ENCODE data around the gene PRKCE. TPM values are rescaled to one million over a fixed set of nuclear protein-coding genes. Genes with fewer than 3 reads are reported as not detected.

Gene PRKCE
- total and polyA plus RNA-seq, 7 experiments from 2014 or later: 1.4 to 37.9 (median 19.5) TPM

- DNase-seq: no peak
- ChIA-PET POLR2A (no interaction called here), CTCF (no interaction called here)
- intact Hi-C loops (cut with micrococcal nuclease): no loop called here
- no peaks in the 10 kb centered on the region for H3K27me3 Mint-ChIP-seq
- no peaks in the 10 kb centered on the region for H3K27me3 ChIP-seq (ENCODE audit: control insufficient read depth in 2 of 2, insufficient read depth in 2 of 2, low read length in 2 of 2)
- no peaks in the 10 kb centered on the region for H3K9me3 Mint-ChIP-seq
- no peaks in the 10 kb centered on the region for H3K36me3 ChIP-seq (ENCODE audit: control insufficient read depth in 2 of 3, insufficient read depth in 3 of 3, low read length in 3 of 3)
- no peak overlapping the region for H3K4me3 ChIP-seq (ENCODE audit: low read length)
- peaks cover 0 to 31% of the 10 kb centered on the region in 2 donors for H3K4me1 ChIP-seq (ENCODE audit: control insufficient read depth in 2 of 2, insufficient read depth in 2 of 2, low read length in 2 of 2)
- H3K36me3 Mint-ChIP-seq: no peaks in the 10 kb centered on the region
- no peaks in the 10 kb centered on the region for H3K9me3 ChIP-seq (ENCODE audit: control insufficient read depth in 2 of 3, low read length in 3 of 3)
- ATAC-seq: no peak
- H3K4me3 Mint-ChIP-seq: no peak overlapping the region
- peak overlapping the region in 1 of 9 donors; percentile 71 for H3K27ac Mint-ChIP-seq
- no peak overlapping the region for H3K27ac ChIP-seq (ENCODE audit: low read depth, low read length)
- peaks cover 29 to 39% (median 38%) of the 10 kb centered on the region in 7 donors for H3K4me1 Mint-ChIP-seq
Observed at GRCh38 chr2:45894211-45894610, 242.7 kb downstream of the PRKCE start.

GRCh38 chr2:45895241-45895861, 243.9 kb downstream of the PRKCE start:
- H3K9me3 Mint-ChIP-seq: no peaks in the 10 kb centered on the region
- H3K4me1 Mint-ChIP-seq: peaks cover 23 to 29% (median 27%) of the 10 kb centered on the region in 7 donors
- H3K4me1 ChIP-seq (ENCODE audit: control insufficient read depth in 2 of 2, insufficient read depth in 2 of 2, low read length in 2 of 2): peaks cover 0 to 22% of the 10 kb centered on the region in 2 donors
- intact Hi-C loops (cut with micrococcal nuclease): no loop called here
- H3K27me3 Mint-ChIP-seq: no peaks in the 10 kb centered on the region
- ChIA-PET CTCF (no interaction called here), POLR2A (no interaction called here)
- no peak overlapping the region for H3K4me3 ChIP-seq (ENCODE audit: low read length)
- H3K27ac Mint-ChIP-seq: peak overlapping the region in 2 of 9 donors; percentile 25 to 38
- no peak overlapping the region for H3K27ac ChIP-seq (ENCODE audit: low read depth, low read length)
- H3K4me3 Mint-ChIP-seq: no peak overlapping the region
- no peaks in the 10 kb centered on the region for H3K27me3 ChIP-seq (ENCODE audit: control insufficient read depth in 2 of 2, insufficient read depth in 2 of 2, low read length in 2 of 2)
- H3K9me3 ChIP-seq (ENCODE audit: control insufficient read depth in 2 of 3, low read length in 3 of 3): no peaks in the 10 kb centered on the region
- no peak for ATAC-seq
- no peak for DNase-seq
- no peaks in the 10 kb centered on the region for H3K36me3 ChIP-seq (ENCODE audit: control insufficient read depth in 2 of 3, insufficient read depth in 3 of 3, low read length in 3 of 3)
- no peaks in the 10 kb centered on the region for H3K36me3 Mint-ChIP-seq

GRCh38 chr2:45896311-45896710, 244.8 kb downstream of the PRKCE start:
- Histone ChIP-seq H3K9me3 (ENCODE audit: control insufficient read depth in 2 of 3, low read length in 3 of 3) (no peaks in the 10 kb centered on the region), H3K36me3 (ENCODE audit: control insufficient read depth in 2 of 3, insufficient read depth in 3 of 3, low read length in 3 of 3) (no peaks in the 10 kb centered on the region), H3K4me3 (ENCODE audit: low read length) (no peak overlapping the region), H3K4me1 (ENCODE audit: control insufficient read depth in 2 of 2, insufficient read depth in 2 of 2, low read length in 2 of 2) (peaks cover 0 to 12% of the 10 kb centered on the region in 2 donors), H3K27me3 (ENCODE audit: control insufficient read depth in 2 of 2, insufficient read depth in 2 of 2, low read length in 2 of 2) (no peaks in the 10 kb centered on the region), H3K27ac (ENCODE audit: low read depth, low read length) (no peak overlapping the region)
- DNase-seq (no peak), ATAC-seq (no peak)
- Mint-ChIP-seq H3K4me1 (peaks cover 17 to 22% (median 18%) of the 10 kb centered on the region in 7 donors), H3K27ac (no peak overlapping the region), H3K27me3 (no peaks in the 10 kb centered on the region), H3K36me3 (peaks cover 0 to 6% (median 0%) of the 10 kb centered on the region in 5 donors), H3K9me3 (no peaks in the 10 kb centered on the region), H3K4me3 (no peak overlapping the region)
- intact Hi-C loops (cut with micrococcal nuclease): no loop called here
- ChIA-PET CTCF (no interaction called here), POLR2A (no interaction called here)

DNA sequence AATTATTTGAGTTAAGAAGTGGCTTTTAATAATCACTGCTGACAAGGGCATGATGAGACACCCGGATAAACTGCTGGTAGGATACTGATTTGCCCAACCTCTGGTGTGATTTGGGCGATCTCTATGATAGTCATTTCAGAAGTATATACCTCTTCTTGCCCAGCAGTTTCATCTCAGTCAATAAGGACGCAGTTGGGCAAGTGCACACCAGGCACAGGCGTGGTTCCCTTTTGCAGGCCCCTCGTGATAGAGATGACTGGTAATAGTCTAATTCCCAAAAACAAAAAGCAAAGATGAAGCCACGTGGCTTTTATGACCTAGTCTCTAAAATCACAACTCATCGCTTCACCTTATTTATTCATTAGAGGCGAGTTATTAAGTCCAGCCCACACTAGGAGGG, 246.4 kb downstream of the PRKCE start:
- Mint-ChIP-seq H3K4me3 (no peak overlapping the region), H3K9me3 (no peaks in the 10 kb centered on the region), H3K27ac (no peak overlapping the region), H3K36me3 (peaks cover 0 to 6% (median 0%) of the 10 kb centered on the region in 5 donors), H3K4me1 (peaks cover 2 to 8% (median 3%) of the 10 kb centered on the region in 7 donors), H3K27me3 (no peaks in the 10 kb centered on the region)
- Histone ChIP-seq H3K36me3 (ENCODE audit: control insufficient read depth in 2 of 3, insufficient read depth in 3 of 3, low read length in 3 of 3) (no peaks in the 10 kb centered on the region), H3K4me3 (ENCODE audit: low read length) (no peak overlapping the region), H3K27me3 (ENCODE audit: control insufficient read depth in 2 of 2, insufficient read depth in 2 of 2, low read length in 2 of 2) (no peaks in the 10 kb centered on the region), H3K4me1 (ENCODE audit: control insufficient read depth in 2 of 2, insufficient read depth in 2 of 2, low read length in 2 of 2) (no peaks in the 10 kb centered on the region), H3K27ac (ENCODE audit: low read depth, low read length) (no peak overlapping the region), H3K9me3 (ENCODE audit: control insufficient read depth in 2 of 3, low read length in 3 of 3) (no peaks in the 10 kb centered on the region)
- CTCF ChIA-PET: no interaction called here
- DNase-seq (no peak), ATAC-seq (peak; percentile 69)
- POLR2A ChIA-PET: no interaction called here
- intact Hi-C loops (cut with micrococcal nuclease): no loop called here

GRCh38 chr2:45898819-45899218, 247.3 kb downstream of the PRKCE start:
- ATAC-seq (no peak), DNase-seq (no peak)
- Histone ChIP-seq H3K27ac (ENCODE audit: low read depth, low read length) (no peak overlapping the region), H3K36me3 (ENCODE audit: control insufficient read depth in 2 of 3, insufficient read depth in 3 of 3, low read length in 3 of 3) (no peaks in the 10 kb centered on the region), H3K4me1 (ENCODE audit: control insufficient read depth in 2 of 2, insufficient read depth in 2 of 2, low read length in 2 of 2) (no peaks in the 10 kb centered on the region), H3K27me3 (ENCODE audit: control insufficient read depth in 2 of 2, insufficient read depth in 2 of 2, low read length in 2 of 2) (no peaks in the 10 kb centered on the region), H3K9me3 (ENCODE audit: control insufficient read depth in 2 of 3, low read length in 3 of 3) (no peaks in the 10 kb centered on the region), H3K4me3 (ENCODE audit: low read length) (no peak overlapping the region)
- intact Hi-C loops (cut with micrococcal nuclease): no loop called here
- Mint-ChIP-seq H3K9me3 (no peaks in the 10 kb centered on the region), H3K4me1 (peaks cover 0 to 7% (median 0%) of the 10 kb centered on the region in 7 donors), H3K27ac (no peak overlapping the region), H3K36me3 (peaks cover 0 to 6% (median 0%) of the 10 kb centered on the region in 5 donors), H3K4me3 (no peak overlapping the region), H3K27me3 (no peaks in the 10 kb centered on the region)
- ChIA-PET CTCF (no interaction called here), POLR2A (no interaction called here)

GRCh38 chr2:45899926-45900325, 248.5 kb downstream of the PRKCE start:
- intact Hi-C loops (cut with micrococcal nuclease): no loop called here
- Histone ChIP-seq H3K27me3 (ENCODE audit: control insufficient read depth in 2 of 2, insufficient read depth in 2 of 2, low read length in 2 of 2) (no peaks in the 10 kb centered on the region), H3K36me3 (ENCODE audit: control insufficient read depth in 2 of 3, insufficient read depth in 3 of 3, low read length in 3 of 3) (no peaks in the 10 kb centered on the region), H3K9me3 (ENCODE audit: control insufficient read depth in 2 of 3, low read length in 3 of 3) (no peaks in the 10 kb centered on the region), H3K4me1 (ENCODE audit: control insufficient read depth in 2 of 2, insufficient read depth in 2 of 2, low read length in 2 of 2) (no peaks in the 10 kb centered on the region), H3K4me3 (ENCODE audit: low read length) (no peak overlapping the region), H3K27ac (ENCODE audit: low read depth, low read length) (no peak overlapping the region)
- no peaks in the 10 kb centered on the region for H3K9me3 Mint-ChIP-seq
- H3K4me1 Mint-ChIP-seq: peaks cover 0 to 10% (median 0%) of the 10 kb centered on the region in 7 donors
- H3K27me3 Mint-ChIP-seq: no peaks in the 10 kb centered on the region
- no peak overlapping the region for H3K4me3 Mint-ChIP-seq
- POLR2A ChIA-PET: no interaction called here
- no peak for DNase-seq
- peaks cover 0 to 6% (median 0%) of the 10 kb centered on the region in 5 donors for H3K36me3 Mint-ChIP-seq
- H3K27ac Mint-ChIP-seq: no peak overlapping the region
- ATAC-seq: no peak
- CTCF ChIA-PET: no interaction called here

- Histone ChIP-seq H3K9me3 (ENCODE audit: control insufficient read depth in 2 of 3, low read length in 3 of 3) (no peaks in the 10 kb centered on the region), H3K4me1 (ENCODE audit: control insufficient read depth in 2 of 2, insufficient read depth in 2 of 2, low read length in 2 of 2) (no peaks in the 10 kb centered on the region), H3K4me3 (ENCODE audit: low read length) (no peak overlapping the region), H3K27ac (ENCODE audit: low read depth, low read length) (no peak overlapping the region), H3K27me3 (ENCODE audit: control insufficient read depth in 2 of 2, insufficient read depth in 2 of 2, low read length in 2 of 2) (no peaks in the 10 kb centered on the region), H3K36me3 (ENCODE audit: control insufficient read depth in 2 of 3, insufficient read depth in 3 of 3, low read length in 3 of 3) (no peaks in the 10 kb centered on the region)
- ATAC-seq (no peak), DNase-seq (no peak)
- POLR2A ChIA-PET: no interaction called here
- Mint-ChIP-seq H3K9me3 (no peaks in the 10 kb centered on the region), H3K27ac (no peak overlapping the region), H3K4me3 (no peak overlapping the region), H3K4me1 (peaks cover 0 to 10% (median 0%) of the 10 kb centered on the region in 7 donors), H3K27me3 (no peaks in the 10 kb centered on the region), H3K36me3 (peaks cover 0 to 6% (median 0%) of the 10 kb centered on the region in 5 donors)
- CTCF ChIA-PET: no interaction called here
- intact Hi-C loops (cut with micrococcal nuclease): no loop called here
Observed at GRCh38 chr2:45901468-45902032, 250.1 kb downstream of the PRKCE start.
